Effector memory CD4-positive, alpha-beta T cell (primary cell): ENCODE measurements around the gene GRAMD1C.
"Not testable (repeated sequence)": the region's sequence is repeated elsewhere in the genome, so short reads cannot be mapped to it uniquely, and the experiment has no call there.

Source experiments
- DNase-seq, 3 donors: peaks; one replicate each; pipeline ENCODE4 v3.0.0-alpha.2; 2020
- H3K27ac ChIP-seq: 2 replicates; pipeline ENCODE4 v1.7.0; 2013; ENCODE audit warnings: mild to moderate bottlenecking, low read length, moderate library complexity; ENCODE audit not compliant: insufficient read depth, poor library complexity, severe bottlenecking
- H3K27me3 ChIP-seq: replicated peaks from 2 replicates; pipeline ENCODE4 v1.7.0; 2013; ENCODE audit warnings: mild to moderate bottlenecking, low read length; ENCODE audit not compliant: insufficient read depth, control insufficient read depth, poor library complexity, severe bottlenecking
- H3K36me3 ChIP-seq: 2 replicates; pipeline ENCODE4 v1.7.0; 2013; ENCODE audit warnings: mild to moderate bottlenecking, low read length, moderate library complexity; ENCODE audit not compliant: control insufficient read depth, insufficient read depth
- H3K4me1 ChIP-seq: 2 replicates; pipeline ENCODE4 v1.7.0; 2013; ENCODE audit warnings: low read length, mild to moderate bottlenecking; ENCODE audit not compliant: control insufficient read depth, insufficient read depth, poor library complexity, severe bottlenecking
- H3K4me3 ChIP-seq: 2 replicates; pipeline ENCODE4 v1.7.0; 2013; ENCODE audit warnings: low read length, low read depth, mild to moderate bottlenecking; ENCODE audit not compliant: insufficient read depth, poor library complexity, severe bottlenecking
- H3K9me3 ChIP-seq: 2 replicates; pipeline ENCODE4 v1.7.0; 2013; ENCODE audit warnings: mild to moderate bottlenecking, low read length, moderate library complexity; ENCODE audit not compliant: control insufficient read depth

Gene GRAMD1C

DNA sequence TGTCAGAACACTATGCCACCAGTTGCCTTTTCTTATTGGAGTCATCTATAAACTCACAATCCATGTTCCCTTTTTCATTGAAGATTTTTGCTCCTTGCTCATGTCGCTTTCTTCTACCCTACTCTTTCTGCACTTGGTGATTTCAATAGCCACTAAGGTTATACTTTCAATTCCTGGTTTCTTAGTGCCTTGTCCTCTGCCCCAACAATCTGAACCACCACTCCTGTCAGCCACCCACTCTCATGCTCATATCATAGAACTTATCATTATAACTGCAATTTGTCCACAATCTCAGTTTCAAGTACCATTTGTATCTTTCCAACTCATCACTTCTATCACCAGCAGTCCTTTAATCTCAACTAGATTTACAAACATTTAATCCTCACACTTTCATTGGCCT lies 10.0 kb upstream of the GRAMD1C start:
- Histone ChIP-seq H3K9me3 (no peaks in the 10 kb centered on the region), H3K4me3 (no peak overlapping the region), H3K27me3 (no peaks in the 10 kb centered on the region), H3K4me1 (no peaks in the 10 kb centered on the region), H3K36me3 (no peaks in the 10 kb centered on the region), H3K27ac (no peak overlapping the region)
- DNase-seq, result no peak

DNA sequence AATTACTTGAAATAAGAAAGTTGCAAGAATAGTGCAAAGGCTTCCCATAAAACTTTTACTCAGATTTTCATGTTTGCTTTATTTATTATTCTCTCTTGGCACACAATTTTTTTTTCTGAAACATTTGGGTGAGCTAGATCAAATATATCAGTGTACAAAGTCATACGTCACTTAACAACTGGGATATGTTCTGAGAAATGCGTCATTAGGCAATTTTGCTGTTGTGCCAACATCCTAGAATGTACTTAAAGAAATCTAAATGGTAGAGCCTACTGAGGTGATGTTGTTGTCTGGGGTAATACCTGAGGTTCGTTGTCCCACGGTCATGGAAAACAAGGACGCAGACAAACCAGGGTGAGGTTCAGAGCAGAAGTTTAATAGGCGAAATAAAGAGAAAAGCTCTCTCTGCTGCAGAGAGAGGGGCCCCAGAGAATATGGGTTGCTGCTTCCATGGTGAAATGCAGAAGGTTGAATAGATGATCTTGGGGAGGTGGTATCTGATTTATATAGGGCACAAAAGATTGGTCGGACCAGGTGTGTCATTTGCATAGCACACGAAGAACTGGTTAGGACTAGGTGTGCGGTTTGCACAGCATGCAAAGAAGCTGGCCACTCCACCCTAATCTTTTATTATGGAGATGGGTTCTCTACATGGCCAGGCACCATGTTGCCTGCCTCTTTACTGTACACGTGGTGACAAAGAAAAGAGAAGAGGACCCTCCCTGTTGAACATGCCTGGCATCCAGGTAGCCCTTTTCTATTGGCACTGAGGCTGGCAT lies 8.8 kb upstream of the GRAMD1C start:
- no peak overlapping the region for H3K27ac ChIP-seq

DNA sequence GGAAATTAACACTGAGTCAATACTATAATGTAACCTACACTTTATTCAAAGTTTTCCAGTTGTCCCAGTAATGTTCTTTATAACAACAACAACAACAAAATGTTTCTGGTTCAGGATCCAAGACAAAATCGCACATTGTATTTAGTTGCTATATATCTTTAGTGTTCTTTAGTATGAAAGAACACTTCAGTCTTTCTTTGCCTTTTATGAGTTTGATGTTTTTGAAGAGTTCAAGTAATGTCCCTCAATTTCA lies 7.6 kb upstream of the GRAMD1C start:
- Histone ChIP-seq H3K4me1 (no peaks in the 10 kb centered on the region), H3K4me3 (no peak overlapping the region), H3K27ac (no peak overlapping the region), H3K27me3 (no peaks in the 10 kb centered on the region), H3K36me3 (no peaks in the 10 kb centered on the region), H3K9me3 (no peaks in the 10 kb centered on the region)
- DNase-seq, result no peak

More for the DNA sequence above, 8.8 kb upstream of the GRAMD1C start:
- DNase-seq, result no peak
- Histone ChIP-seq H3K27me3 (no peaks in the 10 kb centered on the region), H3K9me3 (no peaks in the 10 kb centered on the region), H3K36me3 (no peaks in the 10 kb centered on the region), H3K4me3 (no peak overlapping the region), H3K4me1 (no peaks in the 10 kb centered on the region)

DNA sequence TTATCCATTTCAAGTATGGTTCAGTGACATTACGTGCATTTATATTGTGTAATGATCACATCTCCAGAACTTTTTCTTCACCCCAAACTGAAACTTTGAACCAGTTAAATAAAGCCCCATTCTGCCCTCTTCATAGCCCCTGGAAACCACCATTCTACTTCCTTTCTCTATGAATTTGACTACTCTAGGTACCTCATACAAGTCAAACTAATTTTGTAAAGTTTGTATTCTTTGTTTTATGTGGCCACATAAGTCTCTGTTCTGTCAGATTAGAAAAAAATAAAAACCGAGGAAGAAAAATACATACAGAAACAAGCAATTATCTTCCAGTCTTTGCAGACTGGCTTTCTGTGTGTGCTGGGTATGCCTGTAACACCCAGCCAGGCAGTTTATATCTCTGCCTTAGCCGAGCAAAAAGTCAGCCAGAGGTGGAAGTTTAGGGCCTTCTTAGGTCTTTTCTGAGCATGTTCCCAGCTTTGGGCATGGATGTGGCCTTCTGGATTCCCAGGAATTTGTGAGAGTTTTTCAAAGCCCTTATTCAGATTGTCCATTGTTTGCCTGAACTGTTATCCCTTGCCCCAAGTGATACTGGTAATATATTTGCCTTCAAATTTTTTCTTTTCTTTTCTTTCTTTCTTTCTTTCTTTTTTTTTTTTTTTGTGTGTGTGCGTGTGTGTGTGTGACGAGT lies 6.0 kb upstream of the GRAMD1C start:
- Histone ChIP-seq H3K9me3 (no peaks in the 10 kb centered on the region), H3K4me3 (no peak overlapping the region), H3K27me3 (no peaks in the 10 kb centered on the region), H3K27ac (no peak overlapping the region), H3K36me3 (no peaks in the 10 kb centered on the region), H3K4me1 (no peaks in the 10 kb centered on the region)
- DNase-seq, result no peak

DNA sequence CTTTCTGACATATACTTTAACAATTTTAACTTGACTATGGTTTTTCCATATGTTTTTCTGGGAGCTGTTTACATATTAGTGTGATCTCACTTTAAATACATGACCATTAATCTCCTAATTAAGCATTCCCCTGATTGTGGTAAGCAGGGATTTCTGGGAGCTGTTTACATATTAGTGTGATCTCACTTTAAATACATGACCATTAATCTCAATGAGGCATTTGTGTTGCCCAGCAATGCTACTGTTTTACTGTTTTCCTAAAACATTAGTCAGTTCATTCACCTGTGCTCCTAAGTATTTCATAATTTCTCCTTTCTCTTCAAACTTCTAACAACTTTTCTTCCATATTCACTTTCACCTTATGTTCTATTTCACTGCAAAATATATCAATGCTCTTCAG lies 3.6 kb upstream of the GRAMD1C start:
- Histone ChIP-seq H3K4me1 (no peaks in the 10 kb centered on the region), H3K36me3 (no peaks in the 10 kb centered on the region), H3K27ac (no peak overlapping the region), H3K4me3 (no peak overlapping the region), H3K9me3 (no peaks in the 10 kb centered on the region), H3K27me3 (no peaks in the 10 kb centered on the region)
- DNase-seq, result no peak

DNA sequence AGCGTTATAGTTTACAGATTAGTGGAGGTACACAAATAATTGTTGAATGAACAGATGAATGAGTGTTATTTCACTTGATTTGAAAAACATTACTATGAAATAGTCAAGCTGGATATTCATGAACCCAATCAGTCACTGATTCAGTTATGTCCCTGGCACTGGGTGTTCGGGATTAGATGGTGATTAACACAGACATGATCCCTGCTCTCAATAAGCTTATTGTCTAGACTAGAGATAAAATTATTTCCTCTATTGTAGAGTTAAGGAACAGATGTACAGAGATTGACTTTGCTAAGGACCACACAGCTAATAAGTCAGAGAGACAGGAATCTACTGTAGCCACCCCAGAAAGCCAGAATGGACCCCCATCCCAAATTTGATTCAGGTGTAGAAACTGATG lies 963 bp downstream of the GRAMD1C start:
- Histone ChIP-seq H3K4me3 (no peak overlapping the region), H3K9me3 (no peaks in the 10 kb centered on the region), H3K27me3 (no peaks in the 10 kb centered on the region), H3K4me1 (no peaks in the 10 kb centered on the region), H3K36me3 (no peaks in the 10 kb centered on the region), H3K27ac (no peak overlapping the region)
- no peak for DNase-seq

DNA sequence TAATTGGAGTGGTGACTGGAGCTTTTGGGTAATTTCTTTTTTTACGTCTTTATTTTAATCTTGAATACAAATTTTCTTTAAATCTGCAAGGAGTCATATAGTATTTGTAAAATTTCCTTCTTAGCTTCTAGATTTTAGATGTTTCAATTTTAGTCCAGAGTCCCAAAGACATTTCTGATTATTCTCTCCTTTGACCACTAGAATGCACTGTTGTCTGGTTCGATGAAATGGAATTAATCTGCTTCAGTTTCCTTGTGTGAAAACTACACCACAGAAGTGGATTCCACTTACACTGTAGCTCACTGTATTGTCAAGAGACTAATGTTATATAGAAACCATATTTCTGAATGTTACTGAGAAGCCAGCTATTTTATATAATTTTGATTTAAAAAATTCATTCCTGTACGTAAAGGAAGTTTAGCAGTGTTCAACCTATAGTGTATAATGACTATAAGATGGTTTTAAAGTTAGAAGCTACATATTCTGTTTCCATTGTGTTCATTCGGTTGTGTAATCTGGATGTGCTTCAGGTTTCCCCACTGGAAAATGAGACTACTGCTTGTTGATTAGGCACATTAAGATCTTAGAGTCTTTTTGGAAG lies 6.1 kb downstream of the GRAMD1C start:
- H3K36me3 ChIP-seq, result no peaks in the 10 kb centered on the region
- H3K4me3 ChIP-seq, result no peak overlapping the region
- H3K27ac ChIP-seq, result no peak overlapping the region
- no peaks in the 10 kb centered on the region for H3K4me1 ChIP-seq
- no peaks in the 10 kb centered on the region for H3K27me3 ChIP-seq
- DNase-seq, result no peak
- H3K9me3 ChIP-seq, result no peaks in the 10 kb centered on the region

DNA sequence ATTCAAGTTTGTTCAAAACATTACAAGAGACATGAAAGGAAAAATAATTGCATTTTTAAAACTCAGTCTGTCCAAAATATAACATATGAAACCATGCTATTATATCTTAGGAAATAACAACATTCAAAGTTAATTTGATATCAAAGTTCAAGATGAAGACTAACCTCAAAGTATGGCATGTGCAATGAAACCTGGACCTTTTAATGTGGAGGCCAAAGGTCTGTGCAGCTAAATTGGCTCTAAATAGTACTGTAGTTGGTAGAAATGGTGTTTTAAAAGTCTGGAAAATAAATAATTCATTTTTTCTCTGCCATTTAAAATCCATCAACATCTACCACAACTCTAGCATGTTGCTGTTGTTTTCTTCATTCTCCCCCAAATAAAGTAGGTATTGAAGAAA lies 8.7 kb downstream of the GRAMD1C start:
- no peaks in the 10 kb centered on the region for H3K36me3 ChIP-seq
- H3K4me1 ChIP-seq, result no peaks in the 10 kb centered on the region
- DNase-seq, result no peak
- H3K9me3 ChIP-seq, result no peaks in the 10 kb centered on the region
- no peaks in the 10 kb centered on the region for H3K27me3 ChIP-seq
- H3K4me3 ChIP-seq, result no peak overlapping the region
- no peak overlapping the region for H3K27ac ChIP-seq

DNA sequence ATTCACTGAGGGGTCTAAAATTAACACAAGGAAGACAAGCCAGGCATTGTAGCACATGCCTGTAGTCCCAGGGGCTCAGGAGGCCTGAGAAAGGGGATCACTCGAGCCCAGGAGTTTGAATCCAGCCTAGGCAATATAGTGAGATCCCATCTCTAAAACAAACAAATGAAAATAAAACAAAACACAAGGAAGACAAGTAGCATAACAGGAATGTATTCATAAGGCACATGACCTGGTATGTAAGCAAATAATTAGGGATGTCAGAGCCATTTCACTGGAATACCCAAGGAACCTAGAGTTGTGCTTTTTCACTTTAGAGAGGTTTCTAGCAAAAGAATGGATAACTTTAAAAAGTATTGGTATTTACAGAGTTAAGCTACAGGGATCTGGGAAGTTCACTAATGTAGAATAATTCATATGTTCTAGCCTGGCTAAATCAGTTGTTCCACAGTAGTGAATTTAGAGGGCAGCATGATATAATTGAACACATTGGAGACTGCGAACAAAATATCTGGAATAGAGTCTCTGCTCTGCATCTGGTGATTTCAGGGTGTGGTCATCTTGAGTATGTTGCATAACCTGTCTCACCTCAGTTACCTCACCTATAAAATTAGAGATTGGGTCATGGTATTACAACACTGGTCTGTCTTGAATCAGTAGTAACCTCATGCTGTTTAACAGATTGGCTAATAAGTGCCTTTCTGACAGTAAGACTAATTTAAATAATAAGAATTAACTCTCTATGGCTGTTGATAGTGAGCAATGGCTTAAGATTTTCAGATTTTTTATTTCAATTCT lies 9.3 kb downstream of the GRAMD1C start:
- H3K27me3 ChIP-seq, result no peaks in the 10 kb centered on the region
- no peak for DNase-seq
- H3K36me3 ChIP-seq, result no peaks in the 10 kb centered on the region
- H3K27ac ChIP-seq, result no peak overlapping the region
- H3K4me3 ChIP-seq, result no peak overlapping the region
- H3K4me1 ChIP-seq, result no peaks in the 10 kb centered on the region
- H3K9me3 ChIP-seq, result no peaks in the 10 kb centered on the region

DNA sequence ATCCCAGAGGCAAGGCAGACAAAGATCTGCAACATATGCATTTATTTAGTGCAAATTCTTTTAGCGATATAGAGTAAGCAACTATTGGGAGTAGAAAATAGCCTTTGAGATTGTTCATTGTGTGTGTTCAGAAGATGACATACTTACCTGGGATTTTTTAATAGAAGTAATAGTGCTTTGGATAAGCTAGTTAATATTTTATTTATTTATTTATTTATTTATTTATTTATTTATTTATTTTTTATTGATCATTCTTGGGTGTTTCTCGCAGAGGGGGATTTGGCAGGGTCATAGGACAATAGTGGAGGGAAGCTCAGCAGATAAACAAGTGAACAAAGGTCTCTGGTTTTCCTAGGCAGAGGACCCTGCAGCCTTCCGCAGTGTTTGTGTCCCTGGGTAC lies 10.5 kb downstream of the GRAMD1C start:
- not testable (repeated sequence) for H3K9me3 ChIP-seq, H3K36me3 ChIP-seq, H3K27ac ChIP-seq, H3K4me1 ChIP-seq, H3K4me3 ChIP-seq, DNase-seq, H3K27me3 ChIP-seq
